CMK (cell line): Measurements from ENCODE around the gene AGRN.
"Not testable (repeated sequence)": the region's sequence is repeated elsewhere in the genome, so short reads cannot be mapped to it uniquely, and the experiment has no call there.

Source experiments
- DNase-seq: peaks from one replicate; pipeline ENCODE4 v3.0.0-alpha.2; 2010; ENCODE audit warnings: low read depth

The AGRN gene

DNA sequence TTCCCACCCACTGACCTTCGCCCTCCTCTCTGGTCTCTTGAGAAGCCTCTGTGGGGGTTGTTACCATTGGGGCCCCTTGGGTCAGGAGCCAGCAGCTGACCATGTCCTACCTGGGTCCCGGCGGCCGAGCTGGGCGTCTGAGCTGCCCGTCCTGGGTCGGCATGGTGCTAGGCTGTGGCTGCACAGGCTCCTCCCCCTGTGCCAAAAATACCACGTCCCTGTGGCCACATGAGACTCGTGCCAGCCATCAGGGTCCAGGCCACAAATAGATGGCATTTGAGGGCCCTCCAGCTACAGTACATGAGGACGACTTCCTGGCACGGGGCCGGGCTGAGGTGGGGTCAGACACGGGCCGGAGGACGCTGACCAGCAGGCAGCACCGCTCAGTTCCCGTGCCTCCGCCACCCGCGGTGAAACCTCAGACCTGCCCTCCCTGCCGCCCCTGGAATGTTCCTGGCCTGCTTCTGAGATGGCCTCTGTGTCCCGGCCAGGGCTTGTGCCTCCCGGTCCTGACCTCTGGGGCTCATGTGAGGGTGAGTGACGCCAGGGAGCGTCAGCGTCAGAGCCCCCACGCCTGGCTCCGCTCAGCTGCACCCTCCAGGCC lies 37.9 kb upstream of the AGRN start, which contains the start of gene PERM1:
TSS of gene PERM1 (minus strand) at position 139 of the 604 bp plus-strand sequence. CDS start 1,064 bp downstream, outside the sequence.
- no peak for DNase-seq

DNA sequence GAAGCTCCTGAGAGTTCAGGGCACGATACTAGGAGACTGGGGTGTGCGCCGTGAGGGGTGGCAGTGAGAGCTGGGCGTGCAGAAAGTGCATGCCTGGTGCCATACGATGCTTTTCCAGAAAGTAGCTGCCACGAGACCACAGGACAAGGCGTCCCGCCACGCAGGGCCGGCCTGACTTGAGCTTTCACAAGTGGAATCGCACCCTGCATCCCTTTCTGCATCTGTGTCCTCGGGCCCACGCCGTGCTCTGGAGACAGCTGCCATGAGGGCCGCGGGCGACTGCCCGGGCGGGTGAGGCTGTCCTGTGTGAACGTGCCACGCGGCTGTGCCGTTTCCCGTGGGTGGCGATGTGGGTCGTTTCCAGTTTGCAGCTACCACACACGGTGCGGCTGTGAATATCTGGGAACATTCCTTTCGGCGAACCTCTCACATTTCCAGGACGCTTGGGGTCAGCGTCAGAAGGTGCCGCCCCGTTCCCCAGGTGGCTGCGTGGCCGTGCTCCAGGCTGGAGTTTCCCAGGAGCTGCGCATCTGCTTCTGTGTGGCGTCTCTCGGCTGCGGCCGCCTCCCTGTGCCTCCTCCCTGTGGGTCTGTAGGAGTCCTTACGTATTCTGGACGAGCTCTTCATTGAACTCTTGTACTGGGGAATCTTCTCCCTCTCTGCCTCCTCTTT lies 37.0 kb upstream of the AGRN start:
- no peak for DNase-seq

DNA sequence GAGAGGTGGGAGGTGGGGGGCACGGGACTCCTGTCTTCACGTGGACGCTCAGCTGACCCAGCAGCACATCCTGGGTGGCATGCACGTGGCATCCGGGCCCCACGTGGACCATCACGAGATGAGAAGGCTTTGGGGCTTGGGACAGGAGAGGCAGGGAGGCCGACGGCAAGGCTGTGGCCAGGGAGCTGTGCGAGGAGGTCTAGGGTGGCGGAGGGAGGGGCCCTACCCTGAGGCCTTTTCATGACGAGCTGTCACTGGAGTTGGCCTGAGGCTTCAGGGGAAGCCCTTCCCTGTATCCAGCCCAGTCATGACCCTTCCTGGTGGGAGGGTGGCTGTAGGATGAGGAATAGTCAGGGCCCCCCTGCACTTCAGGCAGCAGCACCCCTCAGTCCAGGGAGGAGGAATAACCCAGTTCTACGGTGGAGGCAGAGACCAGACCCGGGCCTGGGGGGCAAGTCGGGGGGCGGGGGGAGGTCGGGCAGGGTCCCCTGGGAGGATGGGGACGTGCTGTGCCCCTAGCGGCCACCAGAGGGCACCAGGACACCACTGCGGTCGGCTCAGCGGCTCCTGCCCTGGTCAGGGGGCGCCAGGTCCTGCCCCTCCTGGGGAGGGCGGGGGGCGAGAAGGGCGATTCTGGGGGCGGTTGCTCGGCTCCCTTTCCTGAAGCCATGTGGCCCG lies 36.0 kb upstream of the AGRN start:
- DNase-seq = no peak

DNA sequence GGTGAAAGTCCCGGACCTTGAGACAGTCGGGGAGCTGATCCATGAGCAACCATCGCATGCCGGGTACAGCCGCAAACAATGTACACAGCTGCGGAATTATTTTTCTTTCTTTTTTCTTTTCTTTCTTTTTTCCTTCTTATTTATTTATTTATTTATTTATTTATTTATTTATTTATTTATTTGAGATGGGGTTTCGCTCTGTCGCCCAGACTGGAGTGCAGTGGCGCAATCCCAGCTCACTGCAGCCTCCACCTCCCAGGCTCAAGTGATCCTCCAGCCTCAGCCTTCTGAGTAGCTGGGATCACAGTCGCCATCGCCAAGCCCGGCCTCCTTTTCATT lies 35.5 kb upstream of the AGRN start:
- no peak for DNase-seq

DNA sequence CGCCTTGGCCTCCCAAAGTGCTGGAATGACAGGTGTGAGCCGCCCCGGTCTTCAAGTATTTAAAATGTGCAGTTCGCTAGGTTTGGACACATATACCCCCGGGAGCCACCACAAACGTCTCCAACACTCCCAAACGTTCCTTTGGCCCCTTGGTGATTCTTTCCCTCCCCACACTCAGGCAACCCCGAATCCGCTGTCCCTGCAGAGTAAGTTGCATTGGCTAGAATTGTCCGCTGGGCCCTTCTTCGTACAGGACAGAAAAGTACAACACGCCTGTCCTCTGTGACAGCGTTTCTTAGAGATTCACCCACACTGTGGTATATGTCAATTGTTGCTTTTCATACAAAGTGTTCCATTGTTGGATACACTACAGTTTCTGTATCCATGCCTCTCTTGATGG lies 34.8 kb upstream of the AGRN start:
- DNase-seq = no peak

DNA sequence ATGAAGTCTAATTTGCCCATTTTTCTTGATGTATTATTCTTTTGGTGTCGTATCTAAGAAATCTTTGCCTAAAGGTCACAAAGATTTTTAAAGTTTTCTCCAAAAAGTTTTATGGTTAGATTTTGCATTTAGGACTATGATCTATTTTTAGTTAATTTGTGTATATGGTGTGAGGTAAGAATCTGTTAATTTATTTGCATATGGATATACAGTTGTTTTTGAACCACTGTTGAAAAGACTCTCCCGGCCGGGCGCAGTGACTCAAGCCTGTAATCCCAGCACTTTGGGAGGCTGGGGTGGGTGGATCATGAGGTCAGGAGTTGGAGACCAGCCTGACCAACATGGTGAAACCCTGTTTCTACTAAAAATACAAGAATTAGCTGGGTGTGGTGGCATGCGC lies 31.9 kb upstream of the AGRN start:
- DNase-seq = not testable (repeated sequence)

DNA sequence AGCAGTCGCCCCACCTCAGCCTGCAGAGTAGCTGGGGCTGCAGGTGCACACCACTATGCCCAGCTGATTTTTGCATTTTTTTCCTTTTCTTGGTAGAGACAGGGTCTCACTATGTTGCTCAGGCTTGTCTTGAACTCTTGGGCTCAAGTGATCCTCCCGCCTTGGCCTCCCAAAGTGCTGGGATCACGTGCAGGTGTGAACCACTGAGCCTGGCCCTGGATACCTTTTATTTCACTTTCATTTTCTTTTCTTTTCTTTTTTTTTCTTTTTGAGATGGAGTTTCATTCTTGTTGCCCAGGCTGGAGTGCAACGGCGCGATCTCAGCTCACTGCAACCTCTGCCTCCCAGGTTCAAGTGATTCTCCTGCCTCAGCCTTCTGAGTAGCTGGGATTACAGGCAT lies 28.6 kb upstream of the AGRN start:
- DNase-seq = not testable (repeated sequence)

DNA sequence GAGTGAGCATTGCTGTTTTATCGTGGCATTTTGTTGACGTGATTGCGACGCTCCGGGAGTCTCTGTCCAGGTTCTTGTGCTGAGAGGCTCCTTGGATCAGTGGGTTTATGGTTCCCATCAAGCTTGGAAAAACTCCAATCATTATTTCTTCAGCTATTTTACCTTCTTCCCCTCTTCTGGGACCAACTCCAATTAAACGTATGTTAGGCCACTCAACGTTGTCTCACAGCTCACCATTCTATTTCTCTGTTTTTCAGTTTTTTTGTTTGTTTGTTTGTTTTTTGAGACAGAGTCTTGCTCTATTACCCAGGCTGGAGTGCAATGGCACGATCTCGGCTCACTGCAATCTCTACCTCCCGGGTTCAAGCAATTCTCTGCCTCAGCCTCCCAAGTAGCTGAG lies 28.0 kb upstream of the AGRN start:
- DNase-seq = no peak

DNA sequence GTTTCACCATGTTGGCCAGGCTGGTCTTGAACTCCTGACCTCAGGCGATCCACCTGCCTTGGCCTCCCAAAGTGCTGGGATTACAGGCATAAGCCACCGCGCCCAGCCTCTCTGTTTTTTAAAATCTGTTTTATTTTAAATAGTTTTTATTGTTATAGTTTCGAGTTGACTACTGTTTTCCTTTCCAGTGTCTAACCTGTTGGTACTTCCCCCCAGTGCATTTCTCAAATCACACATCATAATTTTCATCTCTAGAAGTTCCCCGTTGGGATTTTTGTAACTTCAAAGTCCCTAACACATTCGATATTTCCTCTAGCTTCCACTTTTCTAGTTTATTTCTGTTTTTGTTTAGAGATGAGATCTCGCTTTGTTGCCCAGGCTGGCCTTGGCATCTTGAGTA lies 27.6 kb upstream of the AGRN start:
- DNase-seq = no peak

DNA sequence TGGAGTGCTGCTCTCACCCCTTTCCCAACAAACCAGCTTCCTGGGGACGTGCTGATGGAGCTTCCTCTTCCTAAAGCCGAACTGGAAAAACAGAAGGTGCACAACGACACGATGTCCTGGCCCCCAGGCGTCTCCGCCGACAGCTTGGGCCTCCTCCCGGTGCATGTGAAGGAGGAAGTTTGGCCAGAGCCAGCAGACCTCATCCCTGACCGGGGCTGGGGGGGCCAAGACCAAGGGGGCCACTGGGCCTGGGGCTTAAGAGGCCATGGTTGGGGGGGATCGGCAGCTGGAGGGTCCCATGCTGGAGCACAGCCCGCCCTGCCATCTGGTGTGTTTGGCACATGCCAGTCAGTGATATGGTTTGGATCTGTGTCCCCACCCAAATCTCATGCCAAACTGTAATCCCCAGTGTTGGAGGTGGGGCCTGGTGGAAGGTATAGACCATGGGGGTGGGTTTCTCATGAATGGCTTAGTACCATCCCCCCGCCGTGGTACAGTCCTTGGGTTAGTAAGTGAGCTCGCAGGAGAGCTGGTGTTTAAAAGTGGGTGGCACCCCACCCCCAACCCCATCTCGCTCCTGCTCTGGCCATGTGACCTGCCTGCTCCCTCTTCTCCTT lies 26.4 kb upstream of the AGRN start:
- no peak for DNase-seq

DNA sequence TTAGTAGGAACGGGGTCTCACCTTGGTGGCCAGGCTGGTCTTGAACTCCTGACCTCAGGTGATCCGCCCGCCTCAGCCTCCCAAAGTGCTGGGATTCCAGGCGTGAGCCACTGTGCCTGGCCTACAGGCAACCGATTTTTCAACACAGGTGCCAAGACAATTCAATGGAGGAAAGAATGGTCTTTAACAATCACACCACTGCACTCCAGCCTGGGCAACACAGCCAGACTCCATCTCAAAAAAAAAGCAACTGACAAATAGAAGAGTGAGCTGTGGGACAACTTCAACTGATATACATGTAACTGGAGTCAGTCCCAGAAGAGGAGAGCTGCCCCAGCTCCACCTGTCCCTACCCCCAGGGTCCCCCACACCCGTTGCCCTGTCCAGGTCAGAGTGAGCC lies 25.4 kb upstream of the AGRN start:
- DNase-seq = not testable (repeated sequence)

DNA sequence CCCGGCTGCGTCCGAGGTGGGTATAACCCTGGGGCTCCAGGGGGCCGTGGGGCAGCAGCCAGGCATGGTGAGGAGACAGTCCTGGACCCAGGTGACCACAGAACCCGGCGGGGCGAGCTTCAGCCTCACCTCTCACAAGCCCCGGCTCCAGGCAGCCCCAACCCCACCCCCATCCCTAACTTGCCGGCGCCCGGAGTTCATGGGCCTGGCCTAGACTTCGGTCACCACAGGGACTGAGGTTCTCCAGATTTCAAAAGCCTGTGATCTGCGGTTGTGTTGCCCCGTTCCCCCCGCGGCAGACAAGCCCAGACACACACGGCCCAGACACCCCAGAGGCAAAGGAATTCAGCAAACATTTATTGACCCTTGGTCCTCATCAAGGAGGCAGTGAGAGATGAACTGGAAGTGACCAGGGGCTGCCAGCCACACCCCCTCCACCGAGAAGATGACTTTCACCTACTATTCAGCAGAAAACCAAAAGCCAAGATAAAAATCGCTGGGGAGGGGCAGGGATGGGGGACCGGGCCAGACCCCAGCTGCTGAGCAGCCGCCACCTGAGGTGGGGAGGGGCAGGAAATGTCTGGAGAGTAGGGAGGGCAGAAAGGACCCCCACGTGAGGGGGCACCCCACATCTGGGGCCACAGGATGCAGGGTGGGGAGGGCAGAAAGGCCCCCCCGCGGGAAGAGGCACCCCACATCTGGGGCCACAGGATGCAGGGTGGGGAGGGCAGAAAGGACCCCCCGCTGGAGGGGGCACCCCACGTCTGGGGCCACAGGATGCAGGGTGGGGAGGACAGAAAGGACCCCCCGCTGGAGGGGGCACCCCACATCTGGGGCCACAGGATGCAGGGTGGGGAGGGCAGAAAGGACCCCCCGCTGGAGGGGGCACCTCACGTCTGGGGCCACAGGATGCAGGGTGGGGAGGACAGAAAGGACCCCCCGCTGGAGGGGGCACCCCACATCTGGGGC lies 24.0 kb upstream of the AGRN start:
- no peak for DNase-seq

DNA sequence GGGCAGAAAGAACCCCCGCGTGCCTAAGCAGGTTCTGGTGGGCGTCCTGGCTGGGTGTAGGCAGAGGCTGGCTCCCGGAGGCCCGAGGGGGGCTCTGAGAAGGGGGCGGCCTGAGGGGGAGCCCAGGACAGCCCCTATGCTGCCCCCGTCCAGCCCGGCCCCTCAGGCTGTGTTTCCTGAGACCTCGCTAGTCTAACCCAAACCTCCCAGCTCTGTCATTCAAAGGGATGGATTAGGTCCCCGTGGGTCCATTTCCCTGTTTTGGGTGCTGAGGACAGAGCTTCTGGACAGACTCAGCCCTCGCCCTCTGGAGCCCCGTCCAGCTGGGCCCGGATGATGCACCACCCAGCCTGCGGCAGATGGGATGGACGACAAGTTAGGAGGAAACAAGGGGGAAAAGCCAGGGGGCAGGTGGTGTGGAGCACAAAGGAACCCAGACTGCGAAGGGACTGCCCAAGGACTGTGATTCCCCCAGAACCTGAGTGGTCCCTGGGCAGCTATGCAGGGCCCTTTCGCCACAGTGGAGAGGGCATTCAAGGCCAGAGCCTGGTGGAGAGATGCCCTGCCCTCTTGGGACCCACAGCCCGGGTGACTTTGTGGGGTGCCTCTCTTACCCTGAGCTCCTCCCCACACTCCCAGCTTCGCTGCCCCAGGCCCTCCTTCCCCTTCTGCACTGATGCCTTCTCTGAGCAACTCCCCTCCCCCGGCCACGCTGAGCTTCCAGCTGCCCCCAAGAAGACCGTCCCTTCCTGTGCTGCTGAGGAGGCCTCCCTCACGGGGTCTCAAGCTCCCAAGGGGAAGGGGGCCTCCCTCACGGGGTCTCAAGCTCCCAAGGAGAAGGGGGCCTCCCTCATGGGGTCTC lies 22.8 kb upstream of the AGRN start:
- no peak for DNase-seq

DNA sequence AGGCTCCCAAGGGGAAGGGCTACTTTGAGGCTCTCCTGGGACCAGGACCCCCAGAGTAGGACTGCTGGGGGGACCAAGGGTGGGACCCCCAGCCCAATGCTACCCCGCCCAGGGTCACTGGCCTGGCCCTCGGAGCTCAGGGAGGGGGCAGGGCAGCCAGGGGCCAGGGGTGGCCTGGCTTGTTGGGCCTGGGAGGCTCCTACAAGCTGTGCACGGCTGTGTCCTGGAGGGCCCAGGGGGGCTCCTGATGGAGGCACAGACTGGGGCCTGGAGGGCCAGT lies 22.3 kb upstream of the AGRN start:
- no peak for DNase-seq

DNA sequence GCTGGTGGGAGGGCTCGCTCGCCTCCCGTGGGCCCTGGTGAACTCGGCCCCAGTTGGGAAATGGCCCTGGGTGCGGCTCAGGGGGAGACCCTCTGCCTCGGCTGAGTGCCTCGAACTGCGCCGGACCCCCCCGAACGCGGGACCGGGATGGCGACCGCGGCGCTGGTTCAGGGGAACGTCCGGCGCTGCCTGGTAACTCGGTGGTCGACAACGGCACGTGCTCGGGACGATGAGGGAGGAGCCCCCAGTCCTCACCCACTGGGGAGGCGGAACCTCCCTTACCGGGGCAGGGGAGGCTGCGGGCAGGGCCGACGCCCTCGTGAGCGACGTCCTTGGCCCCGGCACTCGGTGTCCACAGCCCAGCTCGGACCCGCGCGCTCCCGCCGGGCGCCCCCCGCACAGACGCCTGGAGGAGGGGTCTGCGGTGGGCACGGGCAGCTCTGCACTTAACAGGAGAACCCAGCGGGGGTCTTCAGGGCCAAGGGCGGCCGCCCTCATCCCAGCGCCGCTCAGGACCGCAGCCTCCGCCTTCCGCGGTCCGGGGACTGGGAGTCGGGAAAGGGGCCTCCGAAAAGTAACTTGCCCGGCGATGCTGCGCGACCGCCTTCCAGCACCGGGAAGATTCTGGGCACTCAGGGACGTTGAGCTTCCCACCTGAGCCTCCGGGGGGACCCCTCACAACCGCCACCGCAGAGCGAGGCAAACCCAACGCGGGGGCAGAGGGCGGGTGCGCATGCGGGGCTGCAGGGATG lies 21.8 kb upstream of the AGRN start:
- DNase-seq = no peak

DNA sequence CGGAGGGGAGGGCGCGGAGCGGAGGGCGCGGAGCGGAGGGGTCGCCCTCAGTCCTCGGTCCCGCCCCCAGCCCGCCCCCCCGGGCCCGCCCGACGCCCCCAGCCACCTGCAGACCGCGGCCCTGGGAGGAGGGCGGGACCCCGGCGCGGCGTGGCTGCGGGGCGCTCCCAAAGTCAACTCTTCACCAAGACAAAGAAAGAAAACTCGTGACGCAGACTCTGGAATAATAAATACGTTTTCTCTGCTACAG lies 21.2 kb upstream of the AGRN start:
- DNase-seq = no peak

DNA sequence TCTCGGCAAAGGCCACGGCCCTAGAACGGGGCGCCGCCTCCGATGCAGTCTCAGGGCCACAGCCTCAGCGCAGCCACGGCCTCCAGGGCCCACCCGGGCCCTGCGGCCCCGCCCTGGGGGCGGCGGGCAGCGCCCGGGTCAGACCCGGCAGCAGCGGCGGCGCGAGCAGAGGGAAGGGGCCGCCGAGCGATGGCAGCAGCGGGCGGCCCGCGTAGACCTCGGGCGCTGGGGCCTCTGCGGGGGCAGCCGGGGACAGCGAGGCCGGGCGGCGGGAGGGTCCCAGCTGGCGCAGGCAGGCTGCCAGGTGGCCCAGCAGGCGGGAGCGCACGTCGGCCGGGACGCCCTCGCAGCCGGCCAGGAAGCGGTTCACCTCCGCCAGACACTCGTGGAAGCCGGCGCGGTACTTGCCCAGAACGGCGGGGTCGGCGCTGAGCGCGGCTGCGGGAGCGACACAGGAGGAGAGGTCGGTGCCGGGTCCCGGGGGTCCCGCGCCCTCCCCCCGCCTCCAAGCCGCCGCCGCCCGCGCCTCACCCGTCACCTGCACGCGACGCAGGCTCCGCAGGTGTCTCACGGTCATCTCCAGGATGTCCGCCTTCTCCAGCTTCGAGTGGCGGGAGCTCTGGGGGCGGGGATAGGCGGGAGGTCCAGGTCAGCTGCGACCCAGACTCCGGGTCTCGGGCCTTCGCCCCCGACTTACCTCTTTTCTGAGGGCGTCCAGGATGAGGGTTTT lies 20.8 kb upstream of the AGRN start:
- no peak for DNase-seq

DNA sequence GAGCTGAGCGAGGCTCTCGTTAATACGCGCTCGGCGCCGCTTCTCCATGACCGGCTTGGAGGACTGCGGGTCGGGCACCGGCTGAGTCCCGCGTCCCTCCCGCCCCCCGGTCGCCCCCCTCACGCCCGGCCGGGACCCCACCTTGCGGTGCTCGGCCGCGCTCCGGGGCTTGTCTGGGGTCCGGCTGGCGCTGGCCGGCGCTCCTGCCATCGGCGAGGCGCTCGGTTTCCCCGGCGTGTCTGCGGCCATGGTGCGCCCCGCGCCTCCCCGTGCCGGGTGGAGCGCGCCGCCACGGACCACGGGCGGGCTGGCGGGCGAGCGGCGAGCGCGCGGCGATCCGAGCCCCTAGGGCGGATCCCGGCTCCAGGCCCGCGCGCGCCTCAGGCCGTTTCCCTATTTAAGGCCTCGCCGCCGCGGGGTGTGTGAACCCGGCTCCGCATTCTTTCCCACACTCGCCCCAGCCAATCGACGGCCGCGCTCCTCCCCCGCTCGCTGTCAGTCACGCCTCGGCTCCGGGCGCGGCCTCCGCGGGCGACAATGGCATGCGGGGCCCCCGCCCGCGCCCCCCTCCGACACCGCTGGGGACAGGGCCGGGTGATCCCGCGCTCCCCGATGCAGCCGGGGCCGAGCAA lies 20.1 kb upstream of the AGRN start, which contains the start of gene HES4:
TSS of gene HES4 (minus strand) at position 373 of the 632 bp plus-strand sequence. CDS start at position 249, 124 bp downstream.
- DNase-seq = no peak

DNA sequence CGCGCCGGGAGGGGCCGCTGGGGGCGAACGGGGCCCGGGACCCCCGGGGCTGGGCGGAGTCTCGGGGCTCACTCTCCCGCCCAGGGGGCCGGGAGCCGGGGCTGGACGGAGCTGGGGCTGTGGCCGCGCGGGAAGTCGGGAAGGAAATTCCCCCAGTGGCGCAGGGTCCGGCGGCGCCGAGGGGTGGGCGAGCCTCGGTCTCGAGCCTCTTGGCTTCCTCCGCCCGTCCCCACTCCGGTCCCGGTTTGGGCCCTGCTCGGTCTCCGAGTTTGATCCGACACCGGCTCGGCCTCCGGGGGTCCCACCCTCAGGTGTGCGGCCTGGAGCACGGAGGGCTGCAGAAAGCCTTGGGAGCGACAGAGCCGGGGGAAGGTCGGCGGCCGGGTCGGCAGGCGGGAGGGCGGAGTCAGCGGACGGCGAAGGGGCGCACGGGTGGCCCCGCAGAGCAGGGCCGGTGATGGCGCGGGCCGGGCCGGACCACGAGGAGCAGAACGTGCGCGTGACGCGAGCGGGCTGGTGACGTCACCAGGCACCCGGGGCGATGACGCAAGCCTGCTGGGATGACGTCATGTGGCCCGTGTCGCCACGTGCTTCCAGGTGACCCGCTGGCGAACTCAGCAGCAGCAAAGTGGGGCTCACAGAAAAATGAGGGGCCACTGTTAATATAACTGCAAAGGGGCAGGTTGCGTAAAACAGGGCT lies 19.4 kb upstream of the AGRN start:
- DNase-seq = no peak
